GM18526 (cell line): Measurements from ENCODE around the gene ZNF503.

Source experiments
- POLR2A ChIP-seq: IDR thresholded peaks from 3 replicates; pipeline ENCODE4 v1.6.1; 2011; ENCODE audit not compliant: insufficient read length; ENCODE audit errors: extremely low read depth

Gene ZNF503

GRCh38 chr10:75418293-75418692 is 16.7 kb upstream of the ZNF503 start:
- no peak for TF ChIP-seq POLR2A

- no peak for TF ChIP-seq POLR2A
These were observed 16.0 kb upstream of the ZNF503 start for GRCh38 chr10:75417522-75417927.

DNA sequence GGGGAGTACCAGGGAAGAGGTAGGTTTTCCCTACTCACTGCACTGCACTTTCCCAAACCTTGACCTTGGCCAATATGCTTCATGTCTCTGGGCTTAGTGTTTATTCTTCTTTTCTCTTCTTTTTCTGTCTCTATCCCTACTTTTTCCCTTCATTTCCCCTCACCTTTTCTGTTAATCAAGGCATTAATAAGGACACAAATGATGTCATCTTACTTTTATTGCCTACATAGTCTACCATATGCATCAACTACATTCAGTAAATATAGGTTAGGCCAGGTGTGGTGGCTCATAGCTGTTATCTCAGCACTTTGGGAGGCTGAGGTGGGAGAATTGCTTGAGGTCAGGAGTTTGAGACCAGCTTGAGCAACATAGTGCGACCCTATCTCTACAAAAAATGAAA is 13.0 kb upstream of the ZNF503 start:
- no peak for TF ChIP-seq POLR2A

- TF ChIP-seq POLR2A, result no peak
These were observed 8.8 kb upstream of the ZNF503 start for GRCh38 chr10:75410132-75411005.

GRCh38 chr10:75408911-75409885 is 7.6 kb upstream of the ZNF503 start:
- no peak for TF ChIP-seq POLR2A

GRCh38 chr10:75408509-75408875 is 6.9 kb upstream of the ZNF503 start:
- no peak for TF ChIP-seq POLR2A

DNA sequence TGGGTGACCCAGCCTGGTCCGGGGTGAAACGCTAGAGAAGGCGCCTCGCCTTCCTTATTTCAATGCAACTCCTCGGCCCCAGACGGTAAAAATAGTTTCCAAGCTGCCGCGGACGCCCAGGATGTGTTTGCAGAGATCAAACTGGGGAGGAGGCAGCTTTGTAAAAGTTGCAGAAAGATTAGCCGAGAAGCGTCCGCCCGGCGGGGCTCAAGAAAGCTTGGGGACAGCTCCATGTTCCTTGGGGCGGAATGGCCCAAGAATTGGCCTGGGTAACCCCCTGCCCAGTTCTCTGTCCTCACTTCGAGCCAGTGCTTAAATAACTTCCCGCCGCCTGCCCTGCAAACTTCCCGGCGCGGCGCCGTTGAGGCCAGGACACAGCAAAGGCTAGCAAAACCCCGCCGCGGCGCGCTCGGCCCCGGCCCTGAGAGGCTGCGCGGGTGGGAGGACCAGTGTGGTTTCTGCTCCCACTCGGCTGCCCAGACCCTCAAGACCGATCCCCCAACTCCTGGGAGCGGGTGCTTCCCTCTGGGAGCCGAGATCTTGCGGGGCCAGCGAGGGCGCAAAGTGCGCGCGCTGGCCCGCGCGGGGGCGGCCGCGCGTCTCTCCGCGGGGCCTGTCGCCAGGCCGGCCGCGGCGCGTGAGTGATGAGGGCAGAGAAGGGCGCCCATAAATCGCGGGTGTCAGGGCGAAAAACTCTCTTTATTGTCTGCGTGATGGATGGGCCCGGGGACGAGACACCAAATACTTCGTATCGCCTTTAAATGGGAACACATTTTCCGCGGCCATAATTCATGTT is 6.3 kb upstream of the ZNF503 start:
- no peak for TF ChIP-seq POLR2A

DNA sequence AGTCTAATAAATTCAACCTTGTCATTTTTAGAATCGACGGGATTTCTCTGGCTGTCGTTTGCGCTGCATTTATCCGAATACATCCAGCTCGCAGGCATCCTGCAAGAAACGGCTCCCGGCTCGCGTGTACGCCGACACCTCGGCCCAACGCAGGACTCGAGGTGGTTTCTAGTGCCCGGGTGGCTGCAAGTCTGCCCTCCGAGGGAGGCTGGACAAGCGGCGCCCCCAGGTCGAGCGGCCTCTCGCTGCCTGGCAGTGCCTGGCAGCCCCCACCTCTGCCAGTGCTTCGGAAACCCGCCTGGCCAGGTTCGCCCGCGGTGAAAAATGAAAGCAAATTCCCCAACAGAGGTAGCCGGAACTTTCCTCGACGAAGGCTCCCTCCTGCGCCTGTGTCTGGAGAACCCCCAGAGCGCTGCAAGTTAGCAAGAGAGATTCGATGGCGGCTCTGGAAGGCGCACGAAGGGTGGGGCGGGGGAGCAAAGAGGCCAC is 5.7 kb upstream of the ZNF503 start:
- no peak for TF ChIP-seq POLR2A

- no peak for TF ChIP-seq POLR2A
These were observed 5.1 kb upstream of the ZNF503 start for GRCh38 chr10:75406462-75407223.

GRCh38 chr10:75405598-75406461 is 4.3 kb upstream of the ZNF503 start:
- TF ChIP-seq POLR2A, result no peak

GRCh38 chr10:75404815-75405597 is 3.4 kb upstream of the ZNF503 start:
- no peak for TF ChIP-seq POLR2A

GRCh38 chr10:75403939-75404814 is 2.6 kb upstream of the ZNF503 start:
- no peak for TF ChIP-seq POLR2A
